ENCODE data around the gene SCN7A. TPM values are rescaled to one million over a fixed set of nuclear protein-coding genes. Genes with fewer than 3 reads are reported as not detected.
A peak's percentile ranks its signal among the peaks of the same experiment; 100 is the strongest.

SCN7A gene
- total RNA-seq, 1 donor from 2014 or later, result 2.8 TPM

- peak; percentile 76 for TF ChIP-seq CTCF (conservative IDR thresholded peaks at IDR 0.05)
- DNase-seq (ENCODE audit: extremely low spot score, unreplicated experiment), result no peak
- H3K36me3 Mint-ChIP-seq, result no peaks in the 10 kb centered on the region
- no peak overlapping the region for H3K4me3 Mint-ChIP-seq
- H3K27ac Mint-ChIP-seq, result no peak overlapping the region
- no peaks in the 10 kb centered on the region for H3K27me3 Mint-ChIP-seq
- H3K4me1 Mint-ChIP-seq (ENCODE audit: unreplicated experiment), result no peaks in the 10 kb centered on the region
- H3K9me3 Mint-ChIP-seq, result no peaks in the 10 kb centered on the region
Measured at GRCh38 chr2:166419616-166419934, 74.5 kb downstream of the SCN7A start.

GRCh38 chr2:166418853-166419615, 75.0 kb downstream of the SCN7A start:
- no peak for TF ChIP-seq CTCF (conservative IDR thresholded peaks at IDR 0.05)
- H3K36me3 Mint-ChIP-seq, result no peaks in the 10 kb centered on the region
- H3K4me1 Mint-ChIP-seq (ENCODE audit: unreplicated experiment), result no peaks in the 10 kb centered on the region
- no peak overlapping the region for H3K27ac Mint-ChIP-seq
- no peaks in the 10 kb centered on the region for H3K9me3 Mint-ChIP-seq
- H3K4me3 Mint-ChIP-seq, result no peak overlapping the region
- no peaks in the 10 kb centered on the region for H3K27me3 Mint-ChIP-seq
- no peak for DNase-seq (ENCODE audit: extremely low spot score, unreplicated experiment)

GRCh38 chr2:166417669-166418068, 76.4 kb downstream of the SCN7A start:
- Mint-ChIP-seq H3K4me3 (no peak overlapping the region), H3K36me3 (no peaks in the 10 kb centered on the region), H3K27me3 (no peaks in the 10 kb centered on the region), H3K9me3 (no peaks in the 10 kb centered on the region), H3K27ac (no peak overlapping the region), H3K4me1 (ENCODE audit: unreplicated experiment) (no peaks in the 10 kb centered on the region)
- peak; percentile 45 for TF ChIP-seq CTCF (conservative IDR thresholded peaks at IDR 0.05)
- no peak for DNase-seq (ENCODE audit: extremely low spot score, unreplicated experiment)

GRCh38 chr2:166413255-166413654, 80.8 kb downstream of the SCN7A start:
- DNase-seq (ENCODE audit: extremely low spot score, unreplicated experiment), result no peak
- no peaks in the 10 kb centered on the region for H3K4me1 Mint-ChIP-seq (ENCODE audit: unreplicated experiment)
- H3K27me3 Mint-ChIP-seq, result no peaks in the 10 kb centered on the region
- H3K4me3 Mint-ChIP-seq, result no peak overlapping the region
- H3K9me3 Mint-ChIP-seq, result no peaks in the 10 kb centered on the region
- H3K27ac Mint-ChIP-seq, result no peak overlapping the region
- no peaks in the 10 kb centered on the region for H3K36me3 Mint-ChIP-seq
- no peak for TF ChIP-seq CTCF (conservative IDR thresholded peaks at IDR 0.05)

- no peaks in the 10 kb centered on the region for H3K27me3 Mint-ChIP-seq
- TF ChIP-seq CTCF (conservative IDR thresholded peaks at IDR 0.05), result no peak
- no peak overlapping the region for H3K4me3 Mint-ChIP-seq
- H3K9me3 Mint-ChIP-seq, result no peaks in the 10 kb centered on the region
- no peaks in the 10 kb centered on the region for H3K36me3 Mint-ChIP-seq
- no peak overlapping the region for H3K27ac Mint-ChIP-seq
- no peaks in the 10 kb centered on the region for H3K4me1 Mint-ChIP-seq (ENCODE audit: unreplicated experiment)
- no peak for DNase-seq (ENCODE audit: extremely low spot score, unreplicated experiment)
Measured at GRCh38 chr2:166411473-166412230, 82.4 kb downstream of the SCN7A start.
